ENCODE results near the gene RANBP9.

DNA sequence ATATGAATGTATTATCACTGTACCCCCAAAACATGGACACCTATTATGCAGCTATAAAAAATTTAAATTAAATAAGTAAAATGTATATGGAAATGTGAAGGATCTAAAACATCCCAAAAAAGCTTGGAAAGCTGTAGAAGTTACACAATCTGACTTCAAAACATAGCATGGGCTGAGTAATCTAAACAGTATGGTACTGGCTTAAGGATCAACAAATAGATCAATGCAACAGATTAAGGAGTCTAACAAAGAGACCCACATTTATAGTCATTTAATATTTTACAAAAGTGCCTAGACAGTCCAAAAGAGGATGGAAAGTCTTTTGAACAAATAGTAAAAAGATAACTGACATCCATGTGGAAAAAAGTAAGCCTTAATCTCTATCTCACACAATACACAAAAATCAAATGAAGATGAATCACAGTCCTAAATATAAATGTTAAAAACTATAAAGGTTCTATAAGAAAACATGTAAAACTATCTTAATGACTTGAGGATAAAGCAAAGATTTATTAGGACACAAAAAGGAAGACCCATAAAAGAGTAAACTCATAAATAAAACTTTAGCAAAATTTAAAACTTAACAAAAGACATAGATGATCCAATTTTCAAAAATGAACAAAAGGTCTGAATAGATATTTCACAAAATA, 46.8 kb downstream of the RANBP9 start:
- TF ChIP-seq, protein P1, sequence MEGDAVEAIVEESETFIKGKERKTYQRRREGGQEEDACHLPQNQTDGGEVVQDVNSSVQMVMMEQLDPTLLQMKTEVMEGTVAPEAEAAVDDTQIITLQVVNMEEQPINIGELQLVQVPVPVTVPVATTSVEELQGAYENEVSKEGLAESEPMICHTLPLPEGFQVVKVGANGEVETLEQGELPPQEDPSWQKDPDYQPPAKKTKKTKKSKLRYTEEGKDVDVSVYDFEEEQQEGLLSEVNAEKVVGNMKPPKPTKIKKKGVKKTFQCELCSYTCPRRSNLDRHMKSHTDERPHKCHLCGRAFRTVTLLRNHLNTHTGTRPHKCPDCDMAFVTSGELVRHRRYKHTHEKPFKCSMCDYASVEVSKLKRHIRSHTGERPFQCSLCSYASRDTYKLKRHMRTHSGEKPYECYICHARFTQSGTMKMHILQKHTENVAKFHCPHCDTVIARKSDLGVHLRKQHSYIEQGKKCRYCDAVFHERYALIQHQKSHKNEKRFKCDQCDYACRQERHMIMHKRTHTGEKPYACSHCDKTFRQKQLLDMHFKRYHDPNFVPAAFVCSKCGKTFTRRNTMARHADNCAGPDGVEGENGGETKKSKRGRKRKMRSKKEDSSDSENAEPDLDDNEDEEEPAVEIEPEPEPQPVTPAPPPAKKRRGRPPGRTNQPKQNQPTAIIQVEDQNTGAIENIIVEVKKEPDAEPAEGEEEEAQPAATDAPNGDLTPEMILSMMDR (IDR thresholded peaks at IDR 0.05; ENCODE audit: extremely low read depth in 1 of 2, insufficient read depth in 1 of 2, low read depth in 1 of 2, low read length in 2 of 2), result no peak
- TF ChIP-seq EZH2 (IDR thresholded peaks at IDR 0.05; ENCODE audit: borderline replicate concordance, low read depth, low read length, severe bottlenecking), result no peak
- no peak for TF ChIP-seq POLR2A (IDR thresholded peaks at IDR 0.05; ENCODE audit: low read depth, low read length)

Measured in endothelial cell of umbilical vein (primary cell).